Suprapubic skin (tissue), 4 donors: Measurements from ENCODE around the gene KANK4.

Experiments
- EP300 ChIP-seq: sonication (generic); formaldehyde crosslinking; IDR thresholded peaks from one replicate; pipeline ENCODE4 v1.6.1; 2017; ENCODE audit warnings: antibody characterized with exemption
- POLR2A ChIP-seq, 2 donors: fragments of 450-650 bp; IDR thresholded peaks; one replicate each; pipeline ENCODE4 v1.6.1; 2017; ENCODE audit warnings: antibody characterized with exemption in 2 of 2, mild to moderate bottlenecking in 2 of 2, moderate library complexity in 2 of 2
- POLR2AphosphoS5 ChIP-seq, 3 donors: sonication (generic); formaldehyde crosslinking; IDR thresholded peaks; one replicate each; pipeline ENCODE4 v1.6.1; 2017; ENCODE audit warnings: antibody characterized with exemption in 3 of 3
- TF ChIP-seq, protein P1 (sequence below), 2 donors: fragments of 200-600 bp in 1 of 2; fragments of 450-650 bp in 1 of 2; sonication (generic) in 1 of 2; IDR thresholded peaks; one replicate each; pipeline ENCODE4 v1.5.1; 2016 to 2019; ENCODE audit warnings: antibody characterized with exemption in 2 of 2, mild to moderate bottlenecking in 1 of 2, moderate library complexity in 1 of 2

DNA sequence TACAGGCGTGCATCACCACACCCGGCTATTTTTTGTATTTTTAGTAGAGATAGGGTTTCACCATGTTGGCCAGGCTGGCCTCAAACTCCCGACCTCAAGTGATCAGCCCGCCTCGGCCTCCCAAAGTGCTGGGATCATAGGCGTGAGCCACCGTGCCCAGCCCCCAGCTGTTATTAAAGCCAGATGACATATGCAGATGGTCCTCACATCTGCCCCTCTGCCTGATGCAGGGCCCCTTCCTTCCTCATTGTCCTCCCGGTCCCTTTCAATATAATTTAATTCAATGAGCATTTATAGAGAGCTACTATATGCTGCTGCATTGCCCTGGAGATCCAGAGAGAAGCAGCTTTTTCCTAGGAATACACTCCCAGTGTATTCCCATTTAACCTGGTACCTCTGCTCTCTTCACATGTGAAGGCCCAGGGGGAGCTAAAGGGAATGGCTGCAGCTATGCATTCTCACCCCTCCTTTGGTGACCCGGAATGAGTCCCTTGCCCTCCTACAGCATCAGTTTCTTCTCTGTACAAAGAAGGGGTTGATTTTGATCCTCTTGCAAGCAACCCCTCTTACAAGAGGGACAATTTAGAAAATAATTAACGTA lies 69.0 kb downstream of the KANK4 start:
- TF ChIP-seq, protein P1, sequence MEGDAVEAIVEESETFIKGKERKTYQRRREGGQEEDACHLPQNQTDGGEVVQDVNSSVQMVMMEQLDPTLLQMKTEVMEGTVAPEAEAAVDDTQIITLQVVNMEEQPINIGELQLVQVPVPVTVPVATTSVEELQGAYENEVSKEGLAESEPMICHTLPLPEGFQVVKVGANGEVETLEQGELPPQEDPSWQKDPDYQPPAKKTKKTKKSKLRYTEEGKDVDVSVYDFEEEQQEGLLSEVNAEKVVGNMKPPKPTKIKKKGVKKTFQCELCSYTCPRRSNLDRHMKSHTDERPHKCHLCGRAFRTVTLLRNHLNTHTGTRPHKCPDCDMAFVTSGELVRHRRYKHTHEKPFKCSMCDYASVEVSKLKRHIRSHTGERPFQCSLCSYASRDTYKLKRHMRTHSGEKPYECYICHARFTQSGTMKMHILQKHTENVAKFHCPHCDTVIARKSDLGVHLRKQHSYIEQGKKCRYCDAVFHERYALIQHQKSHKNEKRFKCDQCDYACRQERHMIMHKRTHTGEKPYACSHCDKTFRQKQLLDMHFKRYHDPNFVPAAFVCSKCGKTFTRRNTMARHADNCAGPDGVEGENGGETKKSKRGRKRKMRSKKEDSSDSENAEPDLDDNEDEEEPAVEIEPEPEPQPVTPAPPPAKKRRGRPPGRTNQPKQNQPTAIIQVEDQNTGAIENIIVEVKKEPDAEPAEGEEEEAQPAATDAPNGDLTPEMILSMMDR (IDR thresholded peaks at IDR 0.05) = no peak
- TF ChIP-seq EP300 (no peak), POLR2AphosphoS5 (IDR thresholded peaks at IDR 0.05) (no peak), POLR2A (IDR thresholded peaks at IDR 0.05) (no peak)
